ENCODE results near the gene BANK1. TPM values are rescaled to one million over a fixed set of nuclear protein-coding genes. Genes with fewer than 3 reads are reported as not detected.

BANK1 gene
- total and polyA plus RNA-seq, 2 experiments from 2014 or later = not detected

GRCh38 chr4:101846550-101846949 lies 56.0 kb downstream of the BANK1 start:
- Histone ChIP-seq H3K9me2 (ENCODE audit: insufficient read depth) (no peaks in the 10 kb centered on the region), H2AFZ (no peak overlapping the region), H3K9me3 (ENCODE audit: low read depth) (no peaks in the 10 kb centered on the region), H3K79me2 (ENCODE audit: insufficient read depth) (no peaks in the 10 kb centered on the region), H3K27ac (no peak overlapping the region), H3F3A (ENCODE audit: insufficient read depth) (no peaks in the 10 kb centered on the region), H4K20me1 (ENCODE audit: insufficient read depth) (no peaks in the 10 kb centered on the region), H3K4me2 (ENCODE audit: unreplicated experiment) (no peak overlapping the region), H3K4me3 (no peak overlapping the region), H3K36me3 (ENCODE audit: low read depth) (no peaks in the 10 kb centered on the region), H3K27me3 (replicated peaks; ENCODE audit: insufficient read depth) (no peaks in the 10 kb centered on the region), H3K4me1 (ENCODE audit: insufficient read depth) (no peaks in the 10 kb centered on the region), H3K9ac (no peak overlapping the region)
- WGBS, 2 experiments (ENCODE audit: low coverage in 1 of 2, low lambda C conversion rate in 2 of 2, missing lambda C conversion rate in 2 of 2) = 41 to 47% methylated on average over 2 of the region's 2 CpGs
- no peak for TF ChIP-seq EZH2phosphoT487 (IDR thresholded peaks at IDR 0.05; ENCODE audit: insufficient read depth, low read depth)
- no peak for TF ChIP-seq EZH2 (IDR thresholded peaks at IDR 0.05; ENCODE audit: insufficient read depth, poor library complexity, severe bottlenecking)
- DNase-seq = no peak
- in situ Hi-C loops (cut with MboI) = no loop called here

GRCh38 chr4:101850698-101851097 lies 60.2 kb downstream of the BANK1 start:
- WGBS, 2 experiments (ENCODE audit: low coverage in 1 of 2, low lambda C conversion rate in 2 of 2, missing lambda C conversion rate in 2 of 2) = 81 to 97% methylated on average over 2 of the region's 2 CpGs
- DNase-seq = no peak
- H3K4me3 ChIP-seq = no peak overlapping the region
- H4K20me1 ChIP-seq (ENCODE audit: insufficient read depth) = no peaks in the 10 kb centered on the region
- no peaks in the 10 kb centered on the region for H3K9me2 ChIP-seq (ENCODE audit: insufficient read depth)
- H3K4me2 ChIP-seq (ENCODE audit: unreplicated experiment) = no peak overlapping the region
- no peaks in the 10 kb centered on the region for H3F3A ChIP-seq (ENCODE audit: insufficient read depth)
- H3K4me1 ChIP-seq (ENCODE audit: insufficient read depth) = no peaks in the 10 kb centered on the region
- H2AFZ ChIP-seq = no peak overlapping the region
- no peak for TF ChIP-seq EZH2phosphoT487 (IDR thresholded peaks at IDR 0.05; ENCODE audit: insufficient read depth, low read depth)
- H3K9ac ChIP-seq = no peak overlapping the region
- H3K79me2 ChIP-seq (ENCODE audit: insufficient read depth) = no peaks in the 10 kb centered on the region
- no peaks in the 10 kb centered on the region for H3K36me3 ChIP-seq (ENCODE audit: low read depth)
- in situ Hi-C loops (cut with MboI) = no loop called here
- no peaks in the 10 kb centered on the region for H3K9me3 ChIP-seq (ENCODE audit: low read depth)
- no peaks in the 10 kb centered on the region for H3K27me3 ChIP-seq (replicated peaks; ENCODE audit: insufficient read depth)
- H3K27ac ChIP-seq = no peak overlapping the region

DNA sequence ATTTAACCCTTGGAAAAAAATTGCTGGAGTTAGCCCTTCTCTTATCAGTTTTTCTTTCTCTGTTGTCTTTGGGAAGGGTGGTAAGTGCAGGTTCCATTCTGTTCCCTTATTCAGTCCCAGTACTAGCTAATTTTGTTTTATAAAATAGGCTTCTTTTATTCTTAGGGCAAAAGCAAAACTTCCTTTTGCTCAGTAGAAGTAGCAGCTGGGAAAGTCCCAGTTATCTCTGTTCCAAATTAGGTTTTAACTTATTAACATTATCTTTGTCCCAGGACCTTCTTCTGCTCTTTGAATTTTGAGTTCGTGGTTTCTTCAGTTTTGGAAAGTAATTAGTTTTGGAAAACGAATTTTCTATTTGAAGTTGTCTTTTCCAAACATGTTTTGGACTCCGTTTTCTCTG lies 61.1 kb downstream of the BANK1 start:
- no peak overlapping the region for H3K4me2 ChIP-seq (ENCODE audit: unreplicated experiment)
- H3K9ac ChIP-seq = no peak overlapping the region
- WGBS, 2 experiments (ENCODE audit: low coverage in 1 of 2, low lambda C conversion rate in 2 of 2, missing lambda C conversion rate in 2 of 2) = 29 to 31% methylated on average over 3 of the region's 3 CpGs
- no peak for DNase-seq
- no peaks in the 10 kb centered on the region for H3K9me2 ChIP-seq (ENCODE audit: insufficient read depth)
- H2AFZ ChIP-seq = no peak overlapping the region
- H3K79me2 ChIP-seq (ENCODE audit: insufficient read depth) = no peaks in the 10 kb centered on the region
- H3K27ac ChIP-seq = no peak overlapping the region
- H3K27me3 ChIP-seq (replicated peaks; ENCODE audit: insufficient read depth) = no peaks in the 10 kb centered on the region
- in situ Hi-C loops (cut with MboI) = no loop called here
- H3K9me3 ChIP-seq (ENCODE audit: low read depth) = no peaks in the 10 kb centered on the region
- no peaks in the 10 kb centered on the region for H3F3A ChIP-seq (ENCODE audit: insufficient read depth)
- TF ChIP-seq EZH2 (IDR thresholded peaks at IDR 0.05; ENCODE audit: insufficient read depth, poor library complexity, severe bottlenecking) = no peak
- no peak for TF ChIP-seq EZH2phosphoT487 (IDR thresholded peaks at IDR 0.05; ENCODE audit: insufficient read depth, low read depth)
- no peak overlapping the region for H3K4me3 ChIP-seq
- H4K20me1 ChIP-seq (ENCODE audit: insufficient read depth) = no peaks in the 10 kb centered on the region
- H3K36me3 ChIP-seq (ENCODE audit: low read depth) = no peaks in the 10 kb centered on the region
- H3K4me1 ChIP-seq (ENCODE audit: insufficient read depth) = no peaks in the 10 kb centered on the region

GRCh38 chr4:101853028-101853427 lies 62.5 kb downstream of the BANK1 start:
- Histone ChIP-seq H3K4me2 (ENCODE audit: unreplicated experiment) (no peak overlapping the region), H3F3A (ENCODE audit: insufficient read depth) (no peaks in the 10 kb centered on the region), H3K4me3 (no peak overlapping the region), H4K20me1 (ENCODE audit: insufficient read depth) (no peaks in the 10 kb centered on the region), H3K27ac (no peak overlapping the region), H3K79me2 (ENCODE audit: insufficient read depth) (no peaks in the 10 kb centered on the region), H3K9me3 (ENCODE audit: low read depth) (no peaks in the 10 kb centered on the region), H3K4me1 (ENCODE audit: insufficient read depth) (no peaks in the 10 kb centered on the region), H2AFZ (no peak overlapping the region), H3K27me3 (replicated peaks; ENCODE audit: insufficient read depth) (no peaks in the 10 kb centered on the region), H3K36me3 (ENCODE audit: low read depth) (no peaks in the 10 kb centered on the region), H3K9ac (no peak overlapping the region), H3K9me2 (ENCODE audit: insufficient read depth) (no peaks in the 10 kb centered on the region)
- 85 to 92% methylated on average over 1 of the region's 1 CpG for WGBS, 2 experiments (ENCODE audit: low coverage in 1 of 2, low lambda C conversion rate in 2 of 2, missing lambda C conversion rate in 2 of 2)
- TF ChIP-seq EZH2 (IDR thresholded peaks at IDR 0.05; ENCODE audit: insufficient read depth, poor library complexity, severe bottlenecking) = no peak
- no peak for TF ChIP-seq EZH2phosphoT487 (IDR thresholded peaks at IDR 0.05; ENCODE audit: insufficient read depth, low read depth)
- DNase-seq = no peak
- in situ Hi-C loops (cut with MboI) = no loop called here

DNA sequence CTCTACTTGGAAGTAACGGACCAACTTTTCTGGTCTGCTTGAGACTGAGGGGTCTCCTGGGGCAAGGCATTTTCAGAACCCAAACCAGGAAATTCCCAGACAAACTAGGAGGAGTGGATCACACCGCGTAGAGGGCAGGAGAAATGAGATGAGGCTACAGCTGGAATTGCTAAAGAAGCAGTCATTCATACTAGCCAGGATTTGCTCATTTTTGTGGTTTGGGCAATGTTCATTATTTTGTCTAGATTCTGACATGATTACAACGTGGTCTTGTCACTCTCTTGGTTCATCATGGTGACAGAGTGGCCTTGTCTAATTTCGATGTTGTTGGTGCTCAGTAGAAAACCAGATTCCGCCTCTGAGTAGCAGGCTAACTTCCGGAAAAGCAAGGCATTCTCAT lies 63.2 kb downstream of the BANK1 start:
- H3K4me3 ChIP-seq = no peak overlapping the region
- H3K9ac ChIP-seq = no peak overlapping the region
- no peak for TF ChIP-seq EZH2 (IDR thresholded peaks at IDR 0.05; ENCODE audit: insufficient read depth, poor library complexity, severe bottlenecking)
- no peak for TF ChIP-seq EZH2phosphoT487 (IDR thresholded peaks at IDR 0.05; ENCODE audit: insufficient read depth, low read depth)
- DNase-seq = peak; percentile 41
- no peaks in the 10 kb centered on the region for H3K79me2 ChIP-seq (ENCODE audit: insufficient read depth)
- H3K27me3 ChIP-seq (replicated peaks; ENCODE audit: insufficient read depth) = no peaks in the 10 kb centered on the region
- no peaks in the 10 kb centered on the region for H4K20me1 ChIP-seq (ENCODE audit: insufficient read depth)
- in situ Hi-C loops (cut with MboI) = no loop called here
- H3K9me3 ChIP-seq (ENCODE audit: low read depth) = no peaks in the 10 kb centered on the region
- no peak overlapping the region for H3K4me2 ChIP-seq (ENCODE audit: unreplicated experiment)
- H3F3A ChIP-seq (ENCODE audit: insufficient read depth) = no peaks in the 10 kb centered on the region
- WGBS, 2 experiments (ENCODE audit: low coverage in 1 of 2, low lambda C conversion rate in 2 of 2, missing lambda C conversion rate in 2 of 2) = 26 to 34% methylated on average over 7 of the region's 7 CpGs
- no peaks in the 10 kb centered on the region for H3K9me2 ChIP-seq (ENCODE audit: insufficient read depth)
- no peak overlapping the region for H3K27ac ChIP-seq
- H3K4me1 ChIP-seq (ENCODE audit: insufficient read depth) = no peaks in the 10 kb centered on the region
- H2AFZ ChIP-seq = peak overlapping the region; percentile 16; the same call in 1 of the 2 replicates
- H3K36me3 ChIP-seq (ENCODE audit: low read depth) = no peaks in the 10 kb centered on the region

Data from GM23248 (cell line).